GM10266 (cell line): ENCODE measurements around the gene LPIN2.

Source experiments
- DNase-seq: peaks from one replicate; pipeline ENCODE4 v3.0.0; 2012; ENCODE audit errors: extremely low spot score
- TF ChIP-seq, protein P1 (sequence below): IDR thresholded peaks from 2 replicates; pipeline ENCODE4 v1.5.1; 2012; ENCODE audit warnings: mild to moderate bottlenecking, low read depth; ENCODE audit not compliant: control insufficient read depth, insufficient read depth; ENCODE audit errors: missing control alignments

The LPIN2 gene, protein sequence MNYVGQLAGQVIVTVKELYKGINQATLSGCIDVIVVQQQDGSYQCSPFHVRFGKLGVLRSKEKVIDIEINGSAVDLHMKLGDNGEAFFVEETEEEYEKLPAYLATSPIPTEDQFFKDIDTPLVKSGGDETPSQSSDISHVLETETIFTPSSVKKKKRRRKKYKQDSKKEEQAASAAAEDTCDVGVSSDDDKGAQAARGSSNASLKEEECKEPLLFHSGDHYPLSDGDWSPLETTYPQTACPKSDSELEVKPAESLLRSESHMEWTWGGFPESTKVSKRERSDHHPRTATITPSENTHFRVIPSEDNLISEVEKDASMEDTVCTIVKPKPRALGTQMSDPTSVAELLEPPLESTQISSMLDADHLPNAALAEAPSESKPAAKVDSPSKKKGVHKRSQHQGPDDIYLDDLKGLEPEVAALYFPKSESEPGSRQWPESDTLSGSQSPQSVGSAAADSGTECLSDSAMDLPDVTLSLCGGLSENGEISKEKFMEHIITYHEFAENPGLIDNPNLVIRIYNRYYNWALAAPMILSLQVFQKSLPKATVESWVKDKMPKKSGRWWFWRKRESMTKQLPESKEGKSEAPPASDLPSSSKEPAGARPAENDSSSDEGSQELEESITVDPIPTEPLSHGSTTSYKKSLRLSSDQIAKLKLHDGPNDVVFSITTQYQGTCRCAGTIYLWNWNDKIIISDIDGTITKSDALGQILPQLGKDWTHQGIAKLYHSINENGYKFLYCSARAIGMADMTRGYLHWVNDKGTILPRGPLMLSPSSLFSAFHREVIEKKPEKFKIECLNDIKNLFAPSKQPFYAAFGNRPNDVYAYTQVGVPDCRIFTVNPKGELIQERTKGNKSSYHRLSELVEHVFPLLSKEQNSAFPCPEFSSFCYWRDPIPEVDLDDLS

DNA sequence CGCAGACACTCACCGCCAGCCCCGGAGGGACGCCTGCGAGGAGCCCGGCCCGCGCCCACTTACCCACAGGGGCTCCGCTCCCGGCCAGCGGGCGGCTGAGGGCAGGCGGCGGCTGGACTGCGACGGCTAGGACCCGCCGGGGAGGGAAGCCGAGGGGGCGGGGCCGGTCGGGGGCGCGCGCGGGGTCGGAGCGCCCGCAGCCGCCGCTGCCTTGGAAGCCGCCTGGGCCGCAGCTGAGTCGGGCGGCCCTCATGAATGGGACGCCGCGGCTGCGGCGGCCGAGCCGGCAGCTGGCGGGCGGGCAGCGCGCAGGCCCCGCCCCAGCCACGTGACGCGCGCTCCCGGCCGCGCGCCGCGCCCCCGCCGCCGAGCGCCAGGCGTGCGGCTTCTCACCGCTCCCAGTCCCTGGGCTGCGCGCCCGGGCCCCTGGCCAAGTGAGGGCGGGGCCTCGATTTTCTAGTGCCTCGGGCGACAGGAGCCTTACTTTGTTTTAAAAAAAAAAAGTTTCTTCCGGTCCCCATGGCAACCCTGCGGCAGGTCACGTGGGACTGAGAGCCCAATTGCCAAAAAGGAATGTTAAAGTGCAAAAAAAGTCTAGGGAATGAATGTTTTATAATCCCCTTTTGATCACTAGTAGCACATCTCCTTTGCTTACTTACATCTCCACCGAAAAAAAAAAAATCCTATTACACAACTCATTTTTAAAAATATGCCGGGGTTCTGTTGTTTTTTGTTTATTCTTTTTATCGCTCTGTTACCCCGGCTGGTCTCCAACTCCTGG is at the start of gene LPIN2:
Gene LPIN2 (minus strand): TSS at position 121 of the 781 bp plus-strand sequence. CDS start 52,304 bp downstream, outside the sequence.
- TF ChIP-seq, protein P1, sequence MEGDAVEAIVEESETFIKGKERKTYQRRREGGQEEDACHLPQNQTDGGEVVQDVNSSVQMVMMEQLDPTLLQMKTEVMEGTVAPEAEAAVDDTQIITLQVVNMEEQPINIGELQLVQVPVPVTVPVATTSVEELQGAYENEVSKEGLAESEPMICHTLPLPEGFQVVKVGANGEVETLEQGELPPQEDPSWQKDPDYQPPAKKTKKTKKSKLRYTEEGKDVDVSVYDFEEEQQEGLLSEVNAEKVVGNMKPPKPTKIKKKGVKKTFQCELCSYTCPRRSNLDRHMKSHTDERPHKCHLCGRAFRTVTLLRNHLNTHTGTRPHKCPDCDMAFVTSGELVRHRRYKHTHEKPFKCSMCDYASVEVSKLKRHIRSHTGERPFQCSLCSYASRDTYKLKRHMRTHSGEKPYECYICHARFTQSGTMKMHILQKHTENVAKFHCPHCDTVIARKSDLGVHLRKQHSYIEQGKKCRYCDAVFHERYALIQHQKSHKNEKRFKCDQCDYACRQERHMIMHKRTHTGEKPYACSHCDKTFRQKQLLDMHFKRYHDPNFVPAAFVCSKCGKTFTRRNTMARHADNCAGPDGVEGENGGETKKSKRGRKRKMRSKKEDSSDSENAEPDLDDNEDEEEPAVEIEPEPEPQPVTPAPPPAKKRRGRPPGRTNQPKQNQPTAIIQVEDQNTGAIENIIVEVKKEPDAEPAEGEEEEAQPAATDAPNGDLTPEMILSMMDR, result no peak
- DNase-seq, result peak; percentile 98

DNA sequence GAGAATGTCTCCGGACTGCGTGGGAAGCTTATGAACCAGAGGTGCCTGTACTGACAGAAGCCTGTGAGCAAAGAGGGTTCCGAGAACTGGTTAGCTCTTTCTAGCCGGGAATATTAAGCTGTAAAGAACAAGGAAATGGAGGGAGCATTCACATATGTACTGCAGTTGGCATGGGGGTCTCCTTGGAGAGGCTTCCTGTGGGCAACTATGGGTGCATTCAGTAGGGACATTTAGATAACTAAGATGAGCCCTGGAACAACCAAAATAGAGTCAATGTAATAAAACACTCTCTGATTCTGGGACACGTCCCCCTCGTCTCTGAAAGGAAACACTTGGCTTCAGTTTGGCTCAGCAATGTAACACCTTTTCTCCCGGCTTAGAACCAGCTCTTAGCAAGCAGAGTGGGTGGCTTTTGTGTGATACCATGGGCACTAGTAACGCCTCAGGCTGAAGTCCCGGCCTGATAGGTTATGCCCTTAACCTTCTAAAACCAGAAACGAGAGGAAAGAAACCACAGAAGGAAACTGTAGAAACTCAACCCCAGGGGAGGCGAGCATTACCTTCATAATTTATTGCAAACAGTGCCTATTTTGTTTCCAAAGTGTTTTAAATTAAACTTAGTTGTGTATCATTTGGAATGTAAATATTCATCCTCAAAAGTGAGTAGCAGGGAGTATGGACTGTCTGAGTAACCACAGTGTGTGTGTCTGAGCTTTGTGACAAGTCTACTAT is 48.8 kb upstream of the LPIN2 start:
- no peak for DNase-seq
- TF ChIP-seq, protein P1, result no peak

DNA sequence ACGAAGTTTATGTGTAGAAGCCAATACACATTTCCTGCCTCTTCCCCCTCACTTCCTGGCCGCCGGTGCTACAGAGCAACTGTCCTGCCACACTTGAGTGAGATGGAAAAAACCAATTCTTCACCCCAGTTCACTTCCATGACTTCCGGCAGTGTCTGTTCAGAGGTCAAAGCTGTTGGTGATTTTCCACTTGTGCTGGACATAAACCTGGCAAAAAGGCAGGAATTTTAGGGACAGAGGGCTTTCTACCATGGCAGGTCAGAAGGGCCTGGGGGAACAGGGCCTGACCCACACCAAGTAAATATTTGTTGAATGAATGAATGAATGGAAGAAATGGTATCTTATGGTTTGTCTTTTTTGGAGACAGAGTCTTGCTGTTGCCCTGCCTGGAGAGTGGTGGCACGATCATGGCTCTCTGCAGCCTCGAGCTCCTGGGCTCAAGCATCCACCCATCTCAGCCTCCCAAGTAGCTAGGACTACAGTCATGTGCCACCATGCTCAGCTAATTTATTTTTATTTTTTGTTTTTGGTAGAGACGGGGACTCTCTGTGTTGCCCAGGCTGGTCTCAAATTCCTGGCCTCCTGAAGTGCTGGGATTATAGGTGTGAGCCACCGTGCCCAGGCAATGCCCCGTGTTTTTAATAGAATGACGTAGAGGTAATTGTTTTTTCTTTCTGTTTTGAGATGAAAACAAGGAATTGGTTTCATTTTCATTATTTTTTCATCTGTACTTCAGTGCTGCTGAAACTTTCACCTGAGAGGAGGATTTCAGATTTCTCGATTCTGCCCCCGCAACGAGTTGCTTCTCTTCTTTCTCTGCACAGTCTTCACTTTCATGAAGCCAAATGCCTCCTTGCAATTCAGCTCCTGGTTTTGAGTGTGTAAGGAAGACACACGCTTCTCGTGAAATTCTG is 48.0 kb upstream of the LPIN2 start:
- DNase-seq, result peak; percentile 38
- TF ChIP-seq, protein P1, result no peak

DNA sequence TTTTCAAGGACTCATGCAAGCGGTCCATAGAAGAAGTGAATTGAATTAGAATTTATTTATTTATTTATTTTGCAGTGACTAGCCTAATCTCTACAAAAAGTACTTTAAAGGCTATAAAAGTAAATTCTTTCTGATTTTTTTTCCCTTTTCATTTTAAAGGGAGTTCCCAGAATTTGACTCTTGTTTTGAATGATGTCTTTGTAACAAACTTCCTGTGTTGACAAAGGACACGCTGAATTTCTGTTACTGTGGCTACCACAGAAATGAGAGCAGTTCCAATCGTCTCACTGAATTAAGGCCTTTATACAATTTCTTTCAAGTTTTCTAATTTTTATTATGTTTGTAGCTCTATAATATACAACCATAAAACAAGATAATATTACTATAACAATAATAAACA is 46.3 kb upstream of the LPIN2 start:
- TF ChIP-seq, protein P1, result no peak
- DNase-seq, result no peak

DNA sequence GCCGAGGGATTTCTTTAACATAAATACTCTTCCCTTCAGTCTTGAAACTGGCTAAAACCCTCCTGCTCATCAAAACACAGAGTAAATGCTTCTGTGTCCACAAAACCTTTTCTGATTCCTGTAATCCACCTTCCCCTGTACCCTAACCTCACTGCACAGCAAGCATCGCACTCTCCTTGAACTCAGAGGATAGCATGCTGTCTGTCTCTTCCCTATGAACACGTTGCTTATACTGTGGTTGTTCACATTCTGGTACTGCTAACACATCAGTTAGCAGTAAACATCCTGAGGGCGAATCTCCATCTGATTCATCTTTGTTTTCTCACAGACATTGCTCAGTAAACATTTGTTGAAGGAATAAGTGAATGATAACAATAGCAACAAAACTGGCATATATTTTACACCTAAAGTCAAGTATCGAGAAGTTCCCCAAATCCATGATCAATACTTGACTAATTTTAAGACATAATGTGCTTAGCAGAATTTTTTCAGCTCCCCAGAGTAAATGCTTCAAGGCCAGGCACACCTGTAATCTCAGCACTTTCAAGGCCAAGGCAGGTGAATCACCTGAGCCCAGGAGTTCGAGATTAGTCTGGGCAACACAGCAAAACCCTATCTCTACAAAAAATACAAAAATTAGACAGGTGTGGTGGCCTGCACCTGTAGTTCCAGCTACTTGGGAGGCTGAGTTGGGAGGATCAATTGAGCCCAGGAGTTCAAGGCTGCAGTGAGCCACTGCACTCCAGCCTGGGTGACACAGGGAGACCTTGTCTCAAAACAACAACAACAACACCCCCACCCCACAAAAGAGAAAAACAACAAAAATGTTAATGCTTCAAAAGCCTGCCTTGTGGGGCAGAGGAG is 45.6 kb upstream of the LPIN2 start:
- TF ChIP-seq, protein P1, result no peak
- no peak for DNase-seq
